Neutrophil (primary cell): Measurements from ENCODE around the gene TPI1.

Experiments
- H3K27ac ChIP-seq: fragments of 200-600 bp; sonication (generic); 2 replicates; pipeline ENCODE4 v1.5.1; 2016; ENCODE audit warnings: mild to moderate bottlenecking, moderate library complexity
- H3K27me3 ChIP-seq: fragments of 200-600 bp; sonication (generic); 2 replicates; pipeline ENCODE4 v1.6.0; 2016; ENCODE audit warnings: mild to moderate bottlenecking
- H3K36me3 ChIP-seq: fragments of 200-600 bp; sonication (generic); 2 replicates; pipeline ENCODE4 v1.5.1; 2017
- H3K4me1 ChIP-seq, 2 experiments: fragments of 200-600 bp in 1 of 2; sonication (generic) in 1 of 2; 1 replicate in 1 of 2; 2 replicates in 1 of 2; pipeline versions ENCODE4 v1.5.1 to v1.6.1; 2013 to 2016; ENCODE audit warnings: low read depth in 1 of 2, low read length in 1 of 2, mild to moderate bottlenecking in 1 of 2, moderate library complexity in 1 of 2; ENCODE audit not compliant: control insufficient read depth in 1 of 2, insufficient read depth in 1 of 2
- H3K4me3 ChIP-seq, 2 experiments: fragments of 200-600 bp in 1 of 2; sonication (generic) in 1 of 2; 1 replicate in 1 of 2; 2 replicates in 1 of 2; pipeline ENCODE4 v1.5.1; 2013 to 2016; ENCODE audit warnings: low read depth in 1 of 2, low read length in 1 of 2, mild to moderate bottlenecking in 1 of 2, moderate library complexity in 1 of 2
- H3K9me3 ChIP-seq: fragments of 200-600 bp; sonication (generic); 2 replicates; pipeline ENCODE4 v1.5.1; 2016
- CTCF ChIP-seq: fragments of 200-600 bp; sonication (generic); IDR thresholded peaks from 2 replicates; pipeline ENCODE4 v1.5.1; 2016; ENCODE audit warnings: antibody characterized with exemption

TPI1 gene

GRCh38 chr12:6820166-6820565 lies 47.2 kb upstream of the TPI1 start:
- Histone ChIP-seq H3K9me3 (no peaks in the 10 kb centered on the region), H3K27ac (no peak overlapping the region), H3K4me1 (peaks cover 25 to 27% of the 10 kb centered on the region in 2 experiments), H3K36me3 (no peaks in the 10 kb centered on the region), H3K27me3 (peaks cover 37% of the 10 kb centered on the region), H3K4me3 (no peak overlapping the region)
- TF ChIP-seq CTCF, result no peak

- H3K9me3 ChIP-seq, result no peaks in the 10 kb centered on the region
- peaks cover 53% of the 10 kb centered on the region for H3K27me3 ChIP-seq
- H3K36me3 ChIP-seq, result no peaks in the 10 kb centered on the region
- H3K27ac ChIP-seq, result peak within 1 kb of the TSS; percentile 44
- H3K4me1 ChIP-seq, result peaks cover 12 to 19% of the 10 kb centered on the region in 2 experiments
- no peak for TF ChIP-seq CTCF
- peak within 1 kb of the TSS; percentile 43 to 65 for H3K4me3 ChIP-seq
Observed at GRCh38 chr12:6821591-6822425, 45.5 kb upstream of the TPI1 start, which contains the start of gene GPR162. TSS of gene GPR162 (plus strand) at chr12:6821821. CDS start at chr12:6823899, 2,078 bp downstream.

GRCh38 chr12:6822426-6823135 lies 44.8 kb upstream of the TPI1 start:
- Histone ChIP-seq H3K4me3 (peak overlapping the region in 1 of 2 experiments; percentile 43), H3K27ac (no peak overlapping the region), H3K4me1 (peaks cover 16 to 19% of the 10 kb centered on the region in 2 experiments), H3K27me3 (peaks cover 61% of the 10 kb centered on the region), H3K36me3 (no peaks in the 10 kb centered on the region), H3K9me3 (no peaks in the 10 kb centered on the region)
- TF ChIP-seq CTCF, result no peak

GRCh38 chr12:6823182-6824084 lies 43.9 kb upstream of the TPI1 start:
- Histone ChIP-seq H3K36me3 (no peaks in the 10 kb centered on the region), H3K27me3 (peaks cover 69% of the 10 kb centered on the region), H3K27ac (no peak overlapping the region), H3K9me3 (no peaks in the 10 kb centered on the region), H3K4me3 (no peak overlapping the region), H3K4me1 (peaks cover 22 to 25% of the 10 kb centered on the region in 2 experiments)
- TF ChIP-seq CTCF, result no peak
